LNCaP clone FGC (cell line): Measurements from ENCODE around the gene ENO4.

Experiments
- DNase-seq: peaks from one replicate; pipeline ENCODE4 v3.0.0-alpha.2; 2011; ENCODE audit warnings: low read depth
- H3K4me3 ChIP-seq: 2 replicates; pipeline ENCODE4 v1.5.1; 2011; ENCODE audit warnings: mild to moderate bottlenecking, low read depth, low read length, control low read depth
- CTCF ChIP-seq: IDR thresholded peaks from 2 replicates; pipeline ENCODE4 v1.5.1; 2012; ENCODE audit warnings: mild to moderate bottlenecking; ENCODE audit not compliant: control insufficient read depth, insufficient read depth; ENCODE audit errors: extremely low read depth

Gene ENO4

GRCh38 chr10:116829711-116830110 lies 19.6 kb upstream of the ENO4 start:
- DNase-seq: no peak

GRCh38 chr10:116831086-116831485 lies 18.2 kb upstream of the ENO4 start:
- DNase-seq: no peak
- H3K4me3 ChIP-seq: no peak overlapping the region
- no peak for TF ChIP-seq CTCF

More at GRCh38 chr10:116829711-116830110, 19.6 kb upstream of the ENO4 start:
- no peak overlapping the region for H3K4me3 ChIP-seq
- no peak for TF ChIP-seq CTCF

- DNase-seq: no peak
- no peak for TF ChIP-seq CTCF
- H3K4me3 ChIP-seq: no peak overlapping the region
Measured at GRCh38 chr10:116831790-116832189, 17.5 kb upstream of the ENO4 start.

- H3K4me3 ChIP-seq: no peak overlapping the region
- DNase-seq: no peak
- TF ChIP-seq CTCF: no peak
Measured at GRCh38 chr10:116833986-116834985, 15.0 kb upstream of the ENO4 start.

- H3K4me3 ChIP-seq: no peak overlapping the region
- TF ChIP-seq CTCF: no peak
- DNase-seq: no peak
Measured at GRCh38 chr10:116835658-116836057, 13.6 kb upstream of the ENO4 start.

- DNase-seq: no peak
Measured at GRCh38 chr10:116836083-116836482, 13.2 kb upstream of the ENO4 start.

More at GRCh38 chr10:116836083-116836482, 13.2 kb upstream of the ENO4 start:
- H3K4me3 ChIP-seq: no peak overlapping the region
- TF ChIP-seq CTCF: no peak
